ENCODE data around the gene E2F6.

GRCh38 chr2:11450791-11451190, 15.2 kb downstream of the E2F6 start:
- TF ChIP-seq POLR2AphosphoS5 (IDR thresholded peaks at IDR 0.05; ENCODE audit: low read depth, low read length) (no peak), TAF1 (IDR thresholded peaks at IDR 0.05; ENCODE audit: borderline replicate concordance, insufficient read depth, low read length) (no peak)

Data from PFSK-1 (cell line).